ENCODE measurements around the gene CENPO.

CENPO gene

GRCh38 chr2:24839729-24840128 is 46.5 kb downstream of the CENPO start:
- no peak for DNase-seq (ENCODE audit: low spot score)

GRCh38 chr2:24840164-24840869 is 47.1 kb downstream of the CENPO start:
- no peak for DNase-seq (ENCODE audit: low spot score)

- no peak for DNase-seq (ENCODE audit: low spot score)
Measured at GRCh38 chr2:24840962-24841945, 48.0 kb downstream of the CENPO start.

- DNase-seq (ENCODE audit: low spot score) = no peak
Measured at GRCh38 chr2:24842081-24843050, 49.1 kb downstream of the CENPO start.

GRCh38 chr2:24843330-24843860 is 50.2 kb downstream of the CENPO start:
- no peak for DNase-seq (ENCODE audit: low spot score)

- no peak for DNase-seq (ENCODE audit: low spot score)
Measured at GRCh38 chr2:24844023-24844685, 50.9 kb downstream of the CENPO start.

GRCh38 chr2:24845691-24846090 is 52.5 kb downstream of the CENPO start:
- DNase-seq (ENCODE audit: low spot score) = no peak

- DNase-seq (ENCODE audit: low spot score) = no peak
Measured at GRCh38 chr2:24850944-24851343, 57.7 kb downstream of the CENPO start.

- DNase-seq (ENCODE audit: low spot score) = no peak
Measured at GRCh38 chr2:24852026-24852425, 58.8 kb downstream of the CENPO start.

- no peak for DNase-seq (ENCODE audit: low spot score)
Measured at GRCh38 chr2:24852431-24853020, 59.3 kb downstream of the CENPO start.

- no peak for DNase-seq (ENCODE audit: low spot score)
Measured at GRCh38 chr2:24853046-24853445, 59.8 kb downstream of the CENPO start.

- no peak for DNase-seq (ENCODE audit: low spot score)
Measured at GRCh38 chr2:24853996-24854395, 60.8 kb downstream of the CENPO start.

- DNase-seq (ENCODE audit: low spot score) = no peak
Measured at GRCh38 chr2:24855022-24855622, 61.9 kb downstream of the CENPO start.

- DNase-seq (ENCODE audit: low spot score) = no peak
Measured at GRCh38 chr2:24855726-24856125, 62.5 kb downstream of the CENPO start.

GRCh38 chr2:24856791-24857211 is 63.6 kb downstream of the CENPO start:
- DNase-seq (ENCODE audit: low spot score) = no peak

- DNase-seq (ENCODE audit: low spot score) = no peak
Measured at GRCh38 chr2:24857746-24858145, 64.5 kb downstream of the CENPO start.

- DNase-seq (ENCODE audit: low spot score) = no peak
Measured at GRCh38 chr2:24858996-24859395, 65.8 kb downstream of the CENPO start.

GRCh38 chr2:24859968-24860600 is 66.9 kb downstream of the CENPO start:
- DNase-seq (ENCODE audit: low spot score) = no peak

GRCh38 chr2:24860631-24861030 is 67.4 kb downstream of the CENPO start:
- no peak for DNase-seq (ENCODE audit: low spot score)

GRCh38 chr2:24861500-24861899 is 68.3 kb downstream of the CENPO start:
- no peak for DNase-seq (ENCODE audit: low spot score)

Measured in NAMALWA (cell line).